Measurements from ENCODE around the gene VRK2.

DNA sequence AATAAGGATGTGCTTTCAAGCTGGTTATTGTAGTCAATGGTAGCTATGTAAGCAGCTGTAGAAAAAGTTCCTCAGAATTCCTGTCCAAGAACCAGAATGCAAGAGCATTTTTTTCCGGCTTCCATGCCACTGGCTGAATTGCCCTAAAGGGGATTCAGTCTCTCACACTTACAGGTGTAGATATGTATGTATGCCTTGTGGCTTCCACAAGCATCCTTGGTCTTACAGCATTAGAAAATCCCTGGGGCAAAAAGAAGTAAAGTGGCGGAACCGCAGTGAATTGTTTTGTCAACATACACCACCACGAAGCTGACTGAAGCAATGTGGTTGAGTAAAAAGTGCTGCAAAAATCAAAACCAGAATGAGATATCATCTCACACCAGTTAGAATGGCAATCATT lies 139.9 kb downstream of the VRK2 start:
- TF ChIP-seq, protein P1, sequence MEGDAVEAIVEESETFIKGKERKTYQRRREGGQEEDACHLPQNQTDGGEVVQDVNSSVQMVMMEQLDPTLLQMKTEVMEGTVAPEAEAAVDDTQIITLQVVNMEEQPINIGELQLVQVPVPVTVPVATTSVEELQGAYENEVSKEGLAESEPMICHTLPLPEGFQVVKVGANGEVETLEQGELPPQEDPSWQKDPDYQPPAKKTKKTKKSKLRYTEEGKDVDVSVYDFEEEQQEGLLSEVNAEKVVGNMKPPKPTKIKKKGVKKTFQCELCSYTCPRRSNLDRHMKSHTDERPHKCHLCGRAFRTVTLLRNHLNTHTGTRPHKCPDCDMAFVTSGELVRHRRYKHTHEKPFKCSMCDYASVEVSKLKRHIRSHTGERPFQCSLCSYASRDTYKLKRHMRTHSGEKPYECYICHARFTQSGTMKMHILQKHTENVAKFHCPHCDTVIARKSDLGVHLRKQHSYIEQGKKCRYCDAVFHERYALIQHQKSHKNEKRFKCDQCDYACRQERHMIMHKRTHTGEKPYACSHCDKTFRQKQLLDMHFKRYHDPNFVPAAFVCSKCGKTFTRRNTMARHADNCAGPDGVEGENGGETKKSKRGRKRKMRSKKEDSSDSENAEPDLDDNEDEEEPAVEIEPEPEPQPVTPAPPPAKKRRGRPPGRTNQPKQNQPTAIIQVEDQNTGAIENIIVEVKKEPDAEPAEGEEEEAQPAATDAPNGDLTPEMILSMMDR (conservative IDR thresholded peaks at IDR 0.05; ENCODE audit: low read length), result no peak
- no peak for TF ChIP-seq EZH2phosphoT487 (IDR thresholded peaks at IDR 0.05; ENCODE audit: borderline replicate concordance, low read depth, low read length)

All from OCI-LY7 (cell line).